Renal pelvis (tissue), 4 donors: ENCODE measurements around the gene GRM1. TPM values are rescaled to one million over a fixed set of nuclear protein-coding genes. Genes with fewer than 3 reads are reported as not detected.
"Not testable (repeated sequence)": the region's sequence is repeated elsewhere in the genome, so short reads cannot be mapped to it uniquely, and the experiment has no call there.

Source experiments
- DNase-seq: peaks from one replicate; pipeline ENCODE4 v3.0.0-alpha.2; 2013
- polyA plus RNA-seq, 3 donors: library from polyadenylated mRNA; unstranded; fragments of 120-200 nt; gene quantifications; one replicate each; pipeline ENCODE4 v1.2.1, GENCODE V29; 2013; ENCODE audit not compliant: insufficient read length in 3 of 3

GRM1 gene
- polyA plus RNA-seq, 3 donors: 0.17 to 0.34 (median 0.27) TPM

GRCh38 chr6:146191166-146191565 lies 162.3 kb downstream of the GRM1 start:
- no peak for DNase-seq

- no peak for DNase-seq
These were observed 162.8 kb downstream of the GRM1 start for GRCh38 chr6:146191612-146192011.

GRCh38 chr6:146194434-146194833 lies 165.6 kb downstream of the GRM1 start:
- DNase-seq: no peak

- DNase-seq: no peak
These were observed 171.3 kb downstream of the GRM1 start for GRCh38 chr6:146200176-146200575.

GRCh38 chr6:146202570-146202969 lies 173.7 kb downstream of the GRM1 start:
- no peak for DNase-seq

GRCh38 chr6:146209942-146210341 lies 181.1 kb downstream of the GRM1 start:
- no peak for DNase-seq

- no peak for DNase-seq
These were observed 181.7 kb downstream of the GRM1 start for GRCh38 chr6:146210406-146211083.

GRCh38 chr6:146211646-146212045 lies 182.8 kb downstream of the GRM1 start:
- no peak for DNase-seq

GRCh38 chr6:146212781-146213180 lies 183.9 kb downstream of the GRM1 start:
- no peak for DNase-seq

GRCh38 chr6:146219101-146219500 lies 190.2 kb downstream of the GRM1 start:
- DNase-seq: no peak

GRCh38 chr6:146224449-146224848 lies 195.6 kb downstream of the GRM1 start:
- no peak for DNase-seq

- DNase-seq: no peak
These were observed 196.1 kb downstream of the GRM1 start for GRCh38 chr6:146224988-146225387.

GRCh38 chr6:146240322-146240721 lies 211.5 kb downstream of the GRM1 start:
- DNase-seq: no peak

GRCh38 chr6:146240807-146241206 lies 211.9 kb downstream of the GRM1 start:
- no peak for DNase-seq

GRCh38 chr6:146243646-146244045 lies 214.8 kb downstream of the GRM1 start:
- not testable (repeated sequence) for DNase-seq

- no peak for DNase-seq
These were observed 215.8 kb downstream of the GRM1 start for GRCh38 chr6:146244630-146245143.

- no peak for DNase-seq
These were observed 217.2 kb downstream of the GRM1 start for GRCh38 chr6:146246028-146246427.

- DNase-seq: no peak
These were observed 224.8 kb downstream of the GRM1 start for GRCh38 chr6:146253691-146254090.

GRCh38 chr6:146258206-146258605 lies 229.3 kb downstream of the GRM1 start:
- DNase-seq: no peak

GRCh38 chr6:146260886-146261285 lies 232.0 kb downstream of the GRM1 start:
- no peak for DNase-seq

- no peak for DNase-seq
These were observed 236.2 kb downstream of the GRM1 start for GRCh38 chr6:146265056-146265455.

GRCh38 chr6:146267447-146267846 lies 238.6 kb downstream of the GRM1 start:
- no peak for DNase-seq

- no peak for DNase-seq
These were observed 239.1 kb downstream of the GRM1 start for GRCh38 chr6:146267946-146268345.

GRCh38 chr6:146269482-146269881 lies 240.6 kb downstream of the GRM1 start:
- DNase-seq: no peak
